Activated CD4-positive, alpha-beta T cell treated with anti-CD3 and anti-CD28 coated beads for 1 hour (primary cell): ENCODE measurements around the gene PER2.
A peak's percentile ranks its signal among the peaks of the same experiment; 100 is the strongest.

Source experiments
- DNase-seq: peaks from one replicate; pipeline ENCODE4 v3.0.0-alpha.2; 2020

The PER2 gene

DNA sequence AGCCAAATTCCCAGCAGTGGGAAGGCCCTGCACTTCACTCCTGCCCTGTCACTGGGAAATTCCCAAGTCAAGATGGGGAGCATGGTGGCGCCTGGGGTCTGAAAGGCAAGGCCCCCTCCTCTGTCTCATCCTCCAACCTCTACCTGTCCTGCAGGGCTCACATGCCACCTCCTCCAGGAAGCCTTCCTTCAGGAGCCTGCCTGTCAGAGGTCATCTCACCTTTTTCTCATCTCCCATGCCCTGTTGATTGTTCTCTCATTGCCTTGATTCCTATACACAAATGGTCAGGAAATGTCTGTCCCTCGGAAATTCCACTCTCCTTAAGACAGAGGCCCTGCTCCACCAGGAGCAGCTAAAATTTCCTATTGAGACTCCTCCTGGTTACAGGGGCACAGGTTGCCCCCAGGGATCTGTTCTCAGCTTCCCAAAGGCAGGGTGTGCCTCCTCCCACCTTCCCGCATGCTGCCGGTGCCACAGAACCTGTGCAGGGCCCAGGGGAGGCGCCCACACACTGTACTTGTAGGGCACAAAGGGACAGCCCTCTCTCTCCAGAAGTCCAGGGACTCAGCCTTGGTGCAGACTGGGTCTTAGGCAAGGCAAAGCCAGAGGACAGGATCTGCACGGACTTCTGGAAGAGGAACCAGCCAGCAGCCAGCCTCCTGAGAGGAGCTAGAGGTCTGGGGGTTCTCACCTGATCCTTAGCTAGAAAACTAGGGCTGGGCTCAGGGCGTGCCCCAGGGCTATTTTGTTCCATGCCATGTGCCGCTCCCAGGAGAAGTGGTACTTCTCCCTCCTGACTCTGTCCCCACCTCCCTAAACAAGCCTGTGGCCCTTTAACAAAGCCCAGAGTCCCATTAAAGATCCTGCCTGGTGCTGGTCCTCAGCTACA, 61.5 kb downstream of the PER2 start:
- no peak for DNase-seq

DNA sequence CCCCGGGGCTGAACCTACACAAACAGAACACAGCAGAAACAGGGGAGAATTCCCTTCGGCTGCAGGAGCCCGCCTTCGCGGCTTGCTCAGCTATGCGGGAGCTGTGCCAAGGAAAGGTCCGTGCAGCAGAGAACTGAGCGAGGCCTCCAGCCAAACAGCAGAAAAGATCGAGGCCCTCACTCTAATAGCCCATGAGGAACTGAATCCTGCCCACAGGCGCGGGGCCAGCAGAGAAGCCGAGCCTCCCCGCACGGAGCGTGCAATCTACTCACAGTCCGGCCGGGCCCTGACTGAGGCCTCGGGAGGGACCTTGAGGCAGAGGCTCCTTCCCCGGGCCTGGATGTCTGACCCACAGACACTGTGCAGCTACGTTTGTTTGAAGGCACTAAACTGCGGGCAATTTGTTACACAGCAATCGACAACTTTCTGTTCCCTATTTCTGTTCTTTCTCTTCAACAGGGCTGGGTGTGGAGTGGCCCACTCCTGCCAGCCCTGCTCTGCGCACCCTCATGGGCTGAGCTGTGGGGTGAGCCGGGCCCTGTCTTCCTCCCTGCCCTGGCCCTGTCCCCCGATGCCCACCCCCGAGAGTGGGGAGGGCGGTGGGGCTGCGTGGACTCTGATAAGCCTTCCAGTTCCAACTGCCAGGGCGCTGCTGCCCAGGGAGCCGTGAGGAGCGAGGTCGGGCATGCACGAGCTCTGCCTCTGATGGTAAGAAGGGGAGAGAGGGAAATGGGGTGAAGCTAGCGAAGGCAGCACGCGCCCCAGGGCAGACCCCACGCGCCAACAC, 62.3 kb downstream of the PER2 start:
- DNase-seq: no peak

DNA sequence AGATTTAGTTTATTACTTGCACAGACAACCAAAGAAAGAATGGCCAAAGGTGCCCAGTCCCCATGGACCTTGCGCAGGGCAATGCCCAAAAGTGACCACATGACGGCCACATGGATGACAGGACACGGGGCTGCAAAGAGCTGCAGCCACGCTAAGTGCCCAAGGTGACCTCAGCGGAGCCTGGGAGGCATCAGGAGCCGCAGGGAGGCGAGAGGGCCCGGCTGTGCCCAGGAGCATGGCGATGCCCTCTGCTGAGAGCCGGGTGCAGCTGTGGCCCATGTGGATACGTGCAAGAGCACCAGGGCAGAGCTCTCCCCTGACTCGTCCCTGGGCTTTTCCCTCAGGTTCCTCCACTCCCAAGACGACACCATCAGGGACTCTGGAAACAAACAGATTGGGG, 63.3 kb downstream of the PER2 start:
- no peak for DNase-seq

DNA sequence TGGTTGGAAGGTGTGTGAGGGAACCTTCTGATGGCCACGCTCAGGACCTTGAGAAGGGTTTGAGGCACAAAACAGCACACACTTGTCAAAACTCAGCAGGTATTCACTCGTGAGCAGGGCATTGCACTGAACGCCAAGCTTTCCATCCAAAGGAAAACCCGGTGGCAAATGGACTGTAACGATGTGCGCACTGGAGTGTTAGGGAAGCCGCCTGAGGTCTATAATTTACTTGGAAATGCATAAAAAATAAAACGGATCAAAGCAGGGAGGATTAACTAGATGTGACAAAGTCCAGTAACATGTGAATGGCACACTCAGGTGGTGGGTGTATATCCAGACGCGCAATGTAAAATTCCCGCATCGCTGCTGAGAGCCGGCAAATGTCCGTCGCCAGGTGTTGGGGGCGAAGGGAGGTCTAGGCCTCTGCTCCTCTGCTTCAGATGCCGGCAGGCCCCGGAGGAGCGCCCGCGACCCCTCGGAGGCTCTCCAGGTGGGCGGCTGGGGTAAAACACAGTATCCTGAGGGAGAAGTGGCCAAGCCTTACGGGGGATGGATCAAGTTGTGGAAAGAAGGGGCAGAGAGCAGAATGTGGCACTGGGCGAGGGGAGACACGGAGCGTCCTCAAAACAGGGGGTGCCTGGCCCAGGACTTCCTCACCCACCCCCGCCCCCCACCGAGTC, 63.9 kb downstream of the PER2 start:
- no peak for DNase-seq

DNA sequence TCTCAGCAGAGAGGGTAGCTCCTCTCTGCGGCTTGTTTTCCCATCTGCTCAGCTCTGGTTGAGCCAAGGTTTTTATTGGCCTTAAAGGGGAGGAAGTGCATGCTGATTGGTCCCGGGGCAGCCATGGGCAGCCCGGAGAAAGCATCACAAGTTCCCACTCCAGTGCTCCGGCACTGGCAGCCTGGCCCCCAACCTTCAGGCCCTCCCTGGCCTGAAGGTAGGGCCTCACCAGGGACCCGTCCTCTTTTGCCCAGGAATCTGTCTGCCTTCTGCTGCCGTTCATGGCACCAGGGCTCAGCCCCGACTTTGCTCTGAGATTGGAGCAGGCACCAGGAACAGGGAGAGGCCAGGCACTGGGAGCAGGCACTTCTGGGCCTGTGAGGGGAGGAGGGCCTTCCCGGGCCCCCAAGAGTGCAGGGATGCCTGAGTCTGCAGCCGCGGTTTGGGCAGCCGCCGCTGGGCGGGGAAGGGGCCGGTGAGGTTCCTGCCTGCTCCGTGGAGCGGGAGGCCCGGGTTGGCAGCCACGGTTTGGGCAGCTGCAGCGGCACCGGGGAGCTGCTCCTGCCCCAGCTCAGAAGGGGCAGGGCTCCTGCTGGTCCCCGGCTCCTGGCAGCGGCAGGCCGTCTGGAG, 67.4 kb downstream of the PER2 start:
- no peak for DNase-seq

DNA sequence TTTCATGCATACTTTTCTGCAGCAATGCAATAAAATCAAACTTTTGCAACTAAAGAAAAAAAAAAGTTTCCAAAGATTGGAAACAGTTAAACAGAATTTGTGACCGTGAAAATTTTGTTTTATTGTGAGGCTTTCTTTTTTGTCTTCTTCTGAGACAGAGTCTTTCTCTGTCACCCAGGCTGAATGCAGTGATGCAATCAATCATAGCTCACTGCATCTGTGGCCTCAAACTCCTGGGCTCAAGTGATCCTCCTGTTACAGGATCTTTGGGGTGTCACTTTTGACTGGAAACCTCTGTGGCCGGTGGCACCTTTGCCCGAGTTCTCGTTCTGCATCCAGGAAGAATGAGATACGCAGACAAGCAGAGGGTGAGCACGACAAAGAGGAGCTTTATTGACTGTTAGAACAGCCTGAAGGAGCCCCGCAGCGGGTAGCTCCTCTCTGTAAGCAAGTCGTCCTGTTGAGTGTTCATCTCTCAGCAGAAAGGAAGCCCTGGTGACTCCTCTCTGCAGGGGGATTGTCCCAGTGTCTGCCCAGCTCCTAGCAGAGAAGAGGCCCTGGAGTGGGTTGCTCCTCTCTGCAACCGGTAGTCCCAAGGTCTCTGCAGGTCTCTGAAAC, 68.0 kb downstream of the PER2 start:
- no peak for DNase-seq

DNA sequence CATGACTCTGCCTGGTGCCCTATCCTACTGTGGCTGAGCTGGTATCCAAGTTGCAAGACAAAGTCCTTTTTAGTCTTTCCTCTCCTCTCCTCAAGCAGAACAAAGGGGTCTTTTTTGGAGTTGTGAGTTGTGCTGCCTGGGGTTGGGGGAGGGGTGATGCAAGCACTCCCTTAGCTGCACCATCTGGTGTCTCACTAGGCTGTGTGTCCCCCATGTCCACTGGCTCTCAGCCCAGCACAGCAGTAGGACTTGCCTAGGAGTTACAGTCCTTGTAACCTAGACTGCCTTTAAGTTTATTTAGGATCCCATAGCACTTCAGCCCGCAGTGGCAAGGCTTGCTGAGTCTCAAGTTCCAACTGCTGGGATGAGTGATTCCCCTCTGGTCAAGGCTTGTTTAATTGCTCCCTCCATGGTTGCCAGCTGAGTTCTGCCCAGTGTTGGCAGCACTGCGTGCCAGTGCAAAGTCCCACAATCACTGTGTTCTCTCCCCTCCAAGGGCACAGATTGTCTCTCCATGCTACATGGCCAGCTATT, 71.7 kb downstream of the PER2 start:
- no peak for DNase-seq

DNA sequence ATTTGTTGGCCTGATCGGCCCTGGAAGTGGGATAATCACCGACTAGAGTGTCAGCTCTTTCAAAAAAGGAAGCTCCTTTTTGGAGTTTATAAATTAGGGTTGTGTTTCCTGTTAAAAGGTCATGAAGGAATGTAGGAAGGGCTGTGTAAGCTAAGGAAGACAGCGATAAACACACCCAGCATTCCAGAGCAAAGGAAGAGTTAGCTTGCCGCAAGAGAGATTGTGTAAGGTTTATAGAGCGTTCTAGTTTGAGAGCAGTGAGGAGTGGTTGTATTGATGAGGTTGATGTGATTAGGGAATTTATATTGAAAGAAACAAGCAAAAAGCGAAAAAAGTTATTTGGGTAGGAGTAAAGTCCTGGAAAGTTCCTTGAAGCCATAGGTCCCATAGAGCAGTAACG, 81.4 kb downstream of the PER2 start:
- no peak for DNase-seq

DNA sequence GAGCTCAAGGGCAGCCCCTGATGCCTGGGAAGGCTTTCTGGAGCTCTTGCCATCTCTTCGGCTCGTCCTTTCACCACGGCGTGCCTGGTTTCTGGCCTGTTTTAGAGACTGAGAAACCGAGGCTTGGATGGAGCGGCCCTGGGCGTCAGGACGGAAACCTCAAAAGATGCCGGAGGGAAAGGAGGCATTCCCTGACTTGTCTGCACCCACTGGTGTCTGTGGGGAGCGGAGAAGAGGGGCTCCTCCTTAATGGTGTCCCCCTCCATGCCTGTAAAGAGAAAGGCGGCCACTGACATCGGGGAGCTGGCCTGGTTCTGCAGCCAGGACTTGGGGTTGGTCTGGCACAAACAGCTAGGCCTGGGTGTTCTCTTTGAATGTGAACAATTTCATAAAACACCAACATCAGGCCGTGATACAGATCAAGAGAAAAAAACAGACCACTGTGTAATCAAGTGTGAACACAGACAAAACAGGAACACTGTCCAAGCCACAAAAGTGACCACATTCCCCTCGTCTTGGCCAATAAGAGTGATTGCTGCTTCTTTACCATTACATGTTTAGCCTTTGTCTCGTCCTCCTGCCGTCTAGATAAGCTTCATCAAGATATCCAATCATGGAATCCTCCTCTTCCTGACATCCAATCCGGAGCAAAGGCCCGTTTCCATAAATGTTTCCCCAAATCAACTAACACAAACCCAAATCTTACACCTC, 84.3 kb downstream of the PER2 start:
- no peak for DNase-seq

DNA sequence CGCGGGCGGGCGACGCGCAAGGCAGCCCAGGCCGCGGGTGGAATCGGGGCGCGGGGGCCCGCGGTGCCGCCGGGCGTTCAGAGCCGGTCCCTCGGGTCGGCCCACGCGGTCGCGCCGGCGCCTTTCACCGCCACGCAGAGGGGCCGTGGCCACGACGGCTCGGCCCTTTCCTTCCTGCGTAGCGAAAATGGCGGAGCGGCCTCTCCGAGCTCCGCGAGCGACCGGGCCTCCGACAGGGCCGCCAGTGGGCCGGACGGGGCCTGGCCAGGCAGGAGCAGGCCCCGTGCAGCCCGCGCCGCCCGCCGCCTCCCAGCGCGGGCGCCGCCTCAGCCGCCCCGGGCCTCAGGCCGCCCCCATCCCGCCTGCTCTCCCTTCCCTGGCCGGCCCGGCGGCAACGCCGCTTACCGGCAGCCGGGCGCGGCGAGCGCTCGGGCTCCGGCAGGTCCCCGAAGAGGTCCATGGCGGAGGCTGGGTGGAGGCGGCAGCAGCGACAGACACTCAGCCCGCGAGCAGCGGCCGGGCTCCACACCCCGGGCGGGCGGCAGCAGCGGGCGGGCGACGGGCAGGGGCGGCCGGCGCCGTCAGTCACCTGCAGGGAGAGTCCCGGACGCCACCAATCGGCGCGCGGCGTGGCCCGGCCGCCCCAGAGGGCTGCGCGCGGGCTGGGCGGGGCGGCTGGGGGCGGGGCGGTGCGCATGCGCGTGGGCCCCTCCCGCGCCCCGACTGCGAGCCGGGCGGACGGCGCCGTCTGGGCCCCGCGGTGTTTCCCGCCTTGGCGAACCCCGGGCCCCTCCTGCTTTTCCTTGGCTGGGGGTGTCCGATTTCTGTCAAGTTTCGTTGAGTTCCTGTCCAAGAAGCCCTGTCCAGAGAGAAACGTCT, 85.1 kb downstream of the PER2 start, which contains the start of gene ILKAP:
Gene ILKAP, minus strand, starts transcription at position 602 of the 879 bp plus-strand sequence. Its CDS starts 142 bp downstream, at position 460.
- DNase-seq: peak; percentile 84

DNA sequence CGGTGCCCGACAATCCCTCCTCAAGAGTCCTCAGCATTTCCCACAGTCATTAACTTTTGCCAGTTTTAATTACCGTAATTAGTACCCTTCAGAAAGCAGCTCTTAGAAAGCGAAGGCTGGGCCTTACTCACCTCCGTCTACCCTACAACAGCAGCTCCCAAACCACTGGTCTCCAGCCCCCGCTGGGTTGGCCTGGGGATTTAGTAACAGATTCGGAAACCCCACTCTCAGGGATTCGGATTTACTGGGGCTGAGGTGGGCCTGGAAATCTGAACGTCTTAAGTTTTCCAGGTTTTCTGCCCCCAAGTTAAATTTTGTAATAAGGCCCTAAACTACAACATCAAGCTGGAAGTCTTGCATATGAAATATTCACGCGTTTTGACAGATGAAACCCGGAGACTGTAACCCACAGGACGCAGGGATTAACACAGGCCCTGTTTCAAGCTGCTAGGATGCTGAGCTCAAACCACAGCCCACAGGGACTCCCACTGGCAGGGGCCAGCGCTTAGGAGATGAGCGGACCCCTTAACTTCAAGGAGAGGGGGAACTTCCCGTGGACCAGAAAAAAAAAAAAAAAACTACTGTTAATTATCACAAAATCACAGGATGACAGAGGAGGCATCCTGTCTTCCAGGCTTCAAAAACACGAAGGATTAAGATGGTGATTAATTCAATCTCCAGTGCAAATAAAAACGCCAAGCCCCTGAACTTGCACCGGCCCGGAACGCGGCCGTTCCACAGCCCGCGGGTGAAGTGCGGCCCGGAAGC, 85.9 kb downstream of the PER2 start:
- DNase-seq: no peak
